Prostate gland (tissue), 2 donors: Measurements from ENCODE around the gene SPR. TPM values are rescaled to one million over a fixed set of nuclear protein-coding genes. Genes with fewer than 3 reads are reported as not detected.

ENCODE experiments used
- DNase-seq: peaks from one replicate; pipeline ENCODE4 v3.0.0-alpha.2; 2019; ENCODE audit warnings: low spot score
- H3K27ac ChIP-seq, 2 donors: fragments of 200-600 bp; sonication (generic); 2 replicates each; pipeline ENCODE4 v1.5.1; 2017 to 2019
- H3K27me3 ChIP-seq: fragments of 200-600 bp; sonication (generic); replicated peaks from 2 replicates; pipeline ENCODE4 v1.5.1; 2019; ENCODE audit not compliant: insufficient read depth
- H3K36me3 ChIP-seq, 2 donors: fragments of 200-600 bp; sonication (generic); 1 replicate in 1 of 2; 2 replicates in 1 of 2; pipeline versions ENCODE4 v1.5.1 to v1.8.1; 2017 to 2019
- H3K4me1 ChIP-seq: fragments of 200-600 bp; sonication (generic); replicated peaks from 2 replicates; pipeline ENCODE4 v1.5.1; 2019
- H3K4me3 ChIP-seq, 2 donors: fragments of 200-600 bp; sonication (generic); 2 replicates each; pipeline ENCODE4 v1.5.1; 2017 to 2019
- H3K9me3 ChIP-seq: fragments of 200-600 bp; sonication (generic); 2 replicates; pipeline ENCODE4 v1.5.1; 2017
- POLR2A ChIP-seq: fragments of 450-650 bp; IDR thresholded peaks from one replicate; pipeline ENCODE4 v1.6.1; 2016; ENCODE audit warnings: antibody characterized with exemption, mild to moderate bottlenecking
- POLR2AphosphoS5 ChIP-seq: sonication (generic); formaldehyde crosslinking; IDR thresholded peaks from one replicate; pipeline ENCODE4 v1.6.1; 2017; ENCODE audit warnings: antibody characterized with exemption
- WGBS: methylation state at CpG from one replicate; pipeline ENCODE4 v1.1.5; 2018; 5-methylcytosine and 5-hydroxymethylcytosine counted together
- intact Hi-C: fragments of 100-400 bp; cut with DNase I; formaldehyde crosslinking; loops from one replicate; pipeline ENCODE4 v1.14.2; 2022
- total RNA-seq, 2 donors: library from RNA; depleted of rRNA; stranded (reverse); fragments of >200 nt; gene quantifications; one replicate each; pipeline ENCODE4 v1.1.0, GENCODE V29; 2016
- TF ChIP-seq, protein P1 (sequence below), 4 experiments: fragments of 200-600 bp in 2 of 4; fragments of 450-650 bp in 2 of 4; sonication (generic) in 2 of 4; IDR thresholded peaks; 1 replicate in 3 of 4; 2 replicates in 1 of 4; pipeline ENCODE4 v1.5.1; 2016 to 2019; ENCODE audit warnings: antibody characterized with exemption in 4 of 4, mild to moderate bottlenecking in 2 of 4, moderate library complexity in 2 of 4

Gene SPR
- total RNA-seq, 2 donors from 2014 or later: 42.5 to 91.5 TPM

DNA sequence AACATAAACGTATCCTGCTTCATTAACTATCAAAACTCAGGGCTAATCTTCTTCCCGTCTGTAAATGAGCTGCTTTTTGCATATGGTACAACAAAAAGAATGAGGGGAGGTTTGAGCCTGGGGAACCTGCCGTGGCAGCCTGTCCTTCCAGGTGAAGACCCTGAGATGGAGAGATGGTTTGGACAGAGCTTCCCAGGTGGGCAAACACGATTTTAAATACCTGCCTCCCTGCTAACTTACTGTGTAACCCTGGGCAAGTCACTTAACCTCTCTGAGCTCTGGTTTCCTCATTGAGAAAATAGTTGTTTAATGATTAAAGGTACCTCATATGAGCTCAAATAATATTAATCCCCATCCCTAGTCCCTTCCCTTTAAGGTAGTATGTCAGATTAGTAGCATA, 39.2 kb downstream of the SPR start:
- no peaks in the 10 kb centered on the region for H3K9me3 ChIP-seq
- H3K27ac ChIP-seq: no peak overlapping the region
- no peaks in the 10 kb centered on the region for H3K36me3 ChIP-seq
- peaks cover 42% of the 10 kb centered on the region for H3K27me3 ChIP-seq
- no peak for TF ChIP-seq POLR2AphosphoS5
- TF ChIP-seq, protein P1, sequence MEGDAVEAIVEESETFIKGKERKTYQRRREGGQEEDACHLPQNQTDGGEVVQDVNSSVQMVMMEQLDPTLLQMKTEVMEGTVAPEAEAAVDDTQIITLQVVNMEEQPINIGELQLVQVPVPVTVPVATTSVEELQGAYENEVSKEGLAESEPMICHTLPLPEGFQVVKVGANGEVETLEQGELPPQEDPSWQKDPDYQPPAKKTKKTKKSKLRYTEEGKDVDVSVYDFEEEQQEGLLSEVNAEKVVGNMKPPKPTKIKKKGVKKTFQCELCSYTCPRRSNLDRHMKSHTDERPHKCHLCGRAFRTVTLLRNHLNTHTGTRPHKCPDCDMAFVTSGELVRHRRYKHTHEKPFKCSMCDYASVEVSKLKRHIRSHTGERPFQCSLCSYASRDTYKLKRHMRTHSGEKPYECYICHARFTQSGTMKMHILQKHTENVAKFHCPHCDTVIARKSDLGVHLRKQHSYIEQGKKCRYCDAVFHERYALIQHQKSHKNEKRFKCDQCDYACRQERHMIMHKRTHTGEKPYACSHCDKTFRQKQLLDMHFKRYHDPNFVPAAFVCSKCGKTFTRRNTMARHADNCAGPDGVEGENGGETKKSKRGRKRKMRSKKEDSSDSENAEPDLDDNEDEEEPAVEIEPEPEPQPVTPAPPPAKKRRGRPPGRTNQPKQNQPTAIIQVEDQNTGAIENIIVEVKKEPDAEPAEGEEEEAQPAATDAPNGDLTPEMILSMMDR (IDR thresholded peaks at IDR 0.05): no peak
- TF ChIP-seq POLR2A: no peak
- H3K4me3 ChIP-seq: no peak overlapping the region
- no peaks in the 10 kb centered on the region for H3K4me1 ChIP-seq
- no peak for DNase-seq
- 16% methylated on average over 4 of the region's 4 CpGs for WGBS
- intact Hi-C loops: no loop called here

DNA sequence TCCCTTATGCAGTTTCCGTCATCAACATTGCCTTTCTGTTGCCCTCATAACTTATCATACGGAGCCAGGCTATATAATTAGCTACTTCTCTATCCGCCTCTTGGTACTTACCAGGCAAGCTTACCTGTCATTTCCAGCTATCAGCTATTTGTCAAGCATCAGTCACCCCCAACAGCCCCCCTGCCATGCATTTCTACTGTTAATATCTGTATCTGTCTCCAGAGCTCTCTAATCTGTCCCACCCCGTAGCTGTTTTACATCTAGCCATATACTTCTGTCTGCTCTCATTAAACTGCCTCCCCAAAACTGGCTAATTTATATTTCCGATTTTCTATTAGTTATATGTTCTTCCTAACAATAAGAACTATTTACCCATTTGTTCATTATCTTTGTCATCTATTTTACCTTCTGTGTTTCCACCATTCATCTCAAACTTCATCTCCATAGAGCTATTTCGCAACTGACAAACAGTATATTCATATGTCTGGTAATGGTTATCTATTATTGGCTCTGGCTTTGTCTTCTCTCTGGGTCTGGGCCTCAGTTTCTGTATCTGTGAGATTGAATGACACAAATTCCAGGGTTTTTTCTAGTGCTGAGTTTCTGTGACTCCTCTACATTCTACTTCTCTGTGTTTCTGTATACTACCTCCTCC, 39.7 kb downstream of the SPR start:
- H3K9me3 ChIP-seq: no peaks in the 10 kb centered on the region
- peaks cover 40% of the 10 kb centered on the region for H3K27me3 ChIP-seq
- TF ChIP-seq, protein P1 (IDR thresholded peaks at IDR 0.05): no peak
- TF ChIP-seq POLR2AphosphoS5: no peak
- TF ChIP-seq POLR2A: no peak
- no peaks in the 10 kb centered on the region for H3K4me1 ChIP-seq
- intact Hi-C loops: no loop called here
- H3K4me3 ChIP-seq: no peak overlapping the region
- no peak for DNase-seq
- H3K36me3 ChIP-seq: no peaks in the 10 kb centered on the region
- no peak overlapping the region for H3K27ac ChIP-seq
- 54% methylated on average over 6 of the region's 6 CpGs for WGBS

DNA sequence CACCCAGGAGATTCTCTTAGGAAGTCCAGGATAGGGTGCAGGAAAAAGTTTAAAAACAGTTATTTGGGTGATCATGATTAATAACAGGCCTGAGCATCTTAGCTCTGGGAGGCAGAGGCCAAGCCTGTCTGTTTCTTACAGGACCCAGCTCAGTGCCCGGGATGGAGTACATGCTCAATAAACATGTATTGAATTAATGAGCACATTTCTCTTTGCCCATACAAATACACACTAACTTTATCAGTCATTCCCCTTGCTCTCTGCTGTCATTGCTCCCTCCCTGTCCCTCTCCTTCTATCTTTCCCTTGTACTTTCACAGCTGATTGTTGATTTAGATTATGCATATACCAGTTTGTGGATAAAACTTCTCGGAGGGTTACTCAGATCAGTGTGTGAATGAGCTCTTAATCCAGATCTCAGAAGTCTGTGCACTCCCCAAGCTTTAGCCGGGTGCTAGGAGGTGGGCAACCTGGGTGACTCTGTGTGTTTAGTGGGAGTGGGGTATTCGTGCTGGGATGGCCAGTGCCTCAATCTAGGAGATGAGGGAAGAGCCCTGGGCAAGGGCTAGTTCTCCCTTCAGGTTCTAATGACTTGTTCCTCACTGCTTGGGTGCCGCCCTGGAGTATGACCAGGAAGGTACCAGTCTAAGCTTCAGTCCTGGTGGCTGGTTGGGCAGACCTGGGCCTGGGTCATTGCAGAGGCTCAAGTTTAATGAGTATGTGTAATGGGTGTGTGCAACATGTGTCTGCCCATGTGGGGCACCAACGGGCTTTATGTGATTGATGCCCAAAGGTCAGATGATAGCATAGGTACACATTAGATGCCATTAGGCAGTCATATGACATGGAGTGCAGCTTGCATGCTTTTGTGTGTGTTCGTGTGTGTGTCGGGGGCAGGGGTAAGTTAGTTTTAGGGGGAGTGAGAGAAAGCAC, 40.7 kb downstream of the SPR start:
- WGBS: 77% methylated on average over 8 of the region's 8 CpGs
- Histone ChIP-seq H3K36me3 (no peaks in the 10 kb centered on the region), H3K27ac (no peak overlapping the region), H3K4me1 (no peaks in the 10 kb centered on the region), H3K27me3 (peaks cover 31% of the 10 kb centered on the region), H3K4me3 (no peak overlapping the region), H3K9me3 (no peaks in the 10 kb centered on the region)
- no peak for DNase-seq
- intact Hi-C loops: no loop called here
- TF ChIP-seq POLR2A (no peak), POLR2AphosphoS5 (no peak)
- TF ChIP-seq, protein P1 (IDR thresholded peaks at IDR 0.05): no peak

DNA sequence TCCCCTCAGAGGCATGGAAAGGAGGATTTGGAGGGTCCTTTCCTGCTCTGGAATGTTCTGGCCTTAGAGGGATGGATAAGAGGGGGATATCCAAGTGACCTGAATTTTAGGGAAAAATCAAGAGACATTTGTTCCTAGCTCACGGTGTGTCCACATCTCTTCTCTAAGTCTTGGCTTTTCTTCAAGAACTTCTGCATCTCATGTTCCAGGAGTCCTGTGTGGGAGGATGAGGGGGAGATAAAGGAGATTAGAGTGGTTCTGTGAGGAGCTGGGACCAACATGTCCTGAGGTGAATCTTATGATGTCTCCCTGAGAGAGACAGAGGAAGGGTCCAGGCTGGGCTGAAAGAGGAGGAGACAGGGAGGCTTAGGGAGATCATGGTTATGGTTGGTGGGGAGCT, 41.8 kb downstream of the SPR start:
- Histone ChIP-seq H3K4me3 (no peak overlapping the region), H3K27me3 (peaks cover 24% of the 10 kb centered on the region), H3K4me1 (no peaks in the 10 kb centered on the region), H3K27ac (no peak overlapping the region), H3K9me3 (no peaks in the 10 kb centered on the region), H3K36me3 (no peaks in the 10 kb centered on the region)
- intact Hi-C loops: no loop called here
- DNase-seq: no peak
- 80% methylated on average over 1 of the region's 1 CpG for WGBS
- TF ChIP-seq POLR2A: no peak
- TF ChIP-seq POLR2AphosphoS5: no peak
- TF ChIP-seq, protein P1 (IDR thresholded peaks at IDR 0.05): no peak
